ENCODE data around the gene DNAJC1.

The DNAJC1 gene

DNA sequence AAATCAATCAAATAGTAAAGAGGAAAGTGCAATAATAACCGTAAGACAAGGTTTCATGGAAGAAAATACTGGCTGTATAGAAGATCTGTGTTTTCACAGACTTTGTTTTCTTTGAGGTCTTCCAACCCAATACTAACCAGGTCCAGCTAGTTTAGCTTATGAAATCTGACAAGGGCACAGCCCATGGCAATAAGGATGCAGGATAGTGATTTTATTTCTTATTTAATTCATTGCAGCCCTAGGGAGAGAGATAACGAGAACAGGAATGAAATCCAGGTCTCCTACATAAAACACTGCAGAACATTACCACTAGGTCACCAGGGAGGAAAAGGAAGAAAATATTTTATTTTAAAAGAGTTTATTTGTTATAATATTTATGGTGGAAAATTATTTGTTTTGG is 145.1 kb downstream of the DNAJC1 start (continued):
- TF ChIP-seq ZNF223 (tag by site-specific recombination; IDR thresholded peaks at IDR 0.05), result no peak

DNA sequence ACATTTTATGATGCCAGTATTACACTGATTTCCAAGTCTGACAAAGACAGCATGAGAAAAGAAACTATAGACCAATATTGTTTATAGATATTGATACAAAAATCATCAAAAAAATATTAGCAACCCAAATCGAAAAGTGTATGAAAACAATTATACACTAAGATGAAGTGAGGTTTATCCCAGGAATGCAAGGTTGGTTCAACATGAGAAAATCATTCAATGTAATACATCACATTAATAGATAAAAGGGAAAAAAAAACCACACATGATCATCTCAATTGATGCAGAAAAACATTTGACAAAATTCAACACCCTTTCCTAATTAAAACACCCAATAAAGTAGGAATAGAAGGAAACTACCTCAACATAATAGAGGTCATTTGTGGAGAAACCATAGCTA is 153.9 kb downstream of the DNAJC1 start:
- no peaks in the 10 kb centered on the region for H3K4me1 ChIP-seq (ENCODE audit: control insufficient read depth, insufficient read depth, low read length)
- no peaks in the 10 kb centered on the region for H3K9me3 ChIP-seq (ENCODE audit: control insufficient read depth, insufficient read depth, low read depth, low read length)
- TF ChIP-seq ZNF132 (tag by site-specific recombination; IDR thresholded peaks at IDR 0.05; ENCODE audit: borderline replicate concordance), result no peak
- TF ChIP-seq ZNF473 (tag by site-specific recombination; IDR thresholded peaks at IDR 0.05), result no peak
- no peak for TF ChIP-seq HOXA7 (CRISPR knock-in tag; IDR thresholded peaks at IDR 0.05; ENCODE audit: borderline replicate concordance)
- no peak for TF ChIP-seq PRDM1 (tag by site-specific recombination; IDR thresholded peaks at IDR 0.05)
- TF ChIP-seq ZNF555 (tag by site-specific recombination; conservative IDR thresholded peaks at IDR 0.05), result no peak
- TF ChIP-seq YY1 (tag by site-specific recombination; IDR thresholded peaks at IDR 0.05), result no peak
- no peak for TF ChIP-seq ZNF211 (tag by site-specific recombination; IDR thresholded peaks at IDR 0.05; ENCODE audit: low read depth)
- TF ChIP-seq TRIM28 (IDR thresholded peaks at IDR 0.05; ENCODE audit: borderline replicate concordance, low read length), result no peak
- TF ChIP-seq MZF1 (tag by site-specific recombination; IDR thresholded peaks at IDR 0.05; ENCODE audit: borderline replicate concordance), result no peak
- TF ChIP-seq, protein P1, sequence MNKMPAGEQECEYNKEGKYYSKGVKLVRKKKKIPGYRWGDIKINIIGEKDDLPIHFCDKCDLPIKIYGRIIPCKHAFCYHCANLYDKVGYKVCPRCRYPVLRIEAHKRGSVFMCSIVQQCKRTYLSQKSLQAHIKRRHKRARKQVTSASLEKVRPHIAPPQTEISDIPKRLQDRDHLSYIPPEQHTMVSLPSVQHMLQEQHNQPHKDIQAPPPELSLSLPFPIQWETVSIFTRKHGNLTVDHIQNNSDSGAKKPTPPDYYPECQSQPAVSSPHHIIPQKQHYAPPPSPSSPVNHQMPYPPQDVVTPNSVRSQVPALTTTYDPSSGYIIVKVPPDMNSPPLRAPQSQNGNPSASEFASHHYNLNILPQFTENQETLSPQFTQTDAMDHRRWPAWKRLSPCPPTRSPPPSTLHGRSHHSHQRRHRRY (tag by site-specific recombination; IDR thresholded peaks at IDR 0.05), result no peak
- no peak for TF ChIP-seq GFI1B (tag by site-specific recombination; IDR thresholded peaks at IDR 0.05)
- no peak for TF ChIP-seq ZNF16 (tag by site-specific recombination; IDR thresholded peaks at IDR 0.05; ENCODE audit: low read depth)
- TF ChIP-seq ZNF426 (tag by site-specific recombination; IDR thresholded peaks at IDR 0.05), result no peak
- H3K36me3 ChIP-seq (ENCODE audit: control insufficient read depth in 2 of 2, insufficient read depth in 1 of 2, low read length in 2 of 2), result no peaks in the 10 kb centered on the region
- no peak overlapping the region for H3K4me3 ChIP-seq (ENCODE audit: low read depth, low read length)
- ChIA-PET CTCF (no interaction called here), POLR2A (no interaction called here)
- H3K27ac ChIP-seq (ENCODE audit: extremely low read depth, low read depth, low read length), result no peak overlapping the region

DNA sequence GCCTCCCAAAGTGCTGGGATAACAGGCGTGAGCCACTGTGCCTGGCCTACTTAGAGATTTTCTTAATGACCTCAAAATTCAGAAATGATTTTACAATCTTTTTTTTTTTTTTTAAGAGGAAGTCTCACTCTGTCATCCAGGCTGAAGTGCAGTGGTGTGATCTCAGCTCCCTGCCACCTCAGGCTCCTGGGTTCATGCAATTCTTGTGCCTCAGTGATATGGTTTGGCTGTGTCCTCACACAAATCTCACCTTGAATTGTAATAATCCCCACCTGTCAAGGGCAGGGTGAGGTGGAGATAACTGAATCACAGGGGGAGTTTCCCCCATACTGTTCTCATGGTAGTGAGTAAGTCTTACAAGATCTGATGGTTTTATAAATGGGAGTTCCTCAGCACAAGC is 159.9 kb downstream of the DNAJC1 start:
- TF ChIP-seq, protein P2, sequence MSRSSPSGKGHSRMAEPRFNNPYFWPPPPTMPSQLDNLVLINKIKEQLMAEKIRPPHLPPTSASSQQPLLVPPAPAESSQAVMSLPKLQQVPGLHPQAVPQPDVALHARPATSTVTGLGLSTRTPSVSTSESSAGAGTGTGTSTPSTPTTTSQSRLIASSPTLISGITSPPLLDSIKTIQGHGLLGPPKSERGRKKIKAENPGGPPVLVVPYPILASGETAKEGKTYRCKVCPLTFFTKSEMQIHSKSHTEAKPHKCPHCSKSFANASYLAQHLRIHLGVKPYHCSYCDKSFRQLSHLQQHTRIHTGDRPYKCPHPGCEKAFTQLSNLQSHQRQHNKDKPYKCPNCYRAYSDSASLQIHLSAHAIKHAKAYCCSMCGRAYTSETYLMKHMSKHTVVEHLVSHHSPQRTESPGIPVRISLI (tag by site-specific recombination; IDR thresholded peaks at IDR 0.05), result no peak
- TF ChIP-seq ZNF292 (tag by site-specific recombination; IDR thresholded peaks at IDR 0.05; ENCODE audit: borderline replicate concordance, low read depth) (no peak), ZNF530 (tag by site-specific recombination; IDR thresholded peaks at IDR 0.05; ENCODE audit: low read depth) (no peak), ZNF423 (tag by site-specific recombination; IDR thresholded peaks at IDR 0.05) (no peak), REPIN1 (tag by site-specific recombination; IDR thresholded peaks at IDR 0.05; ENCODE audit: low read depth) (no peak), ZNF48 (tag by site-specific recombination; IDR thresholded peaks at IDR 0.05) (no peak), ZBTB21 (tag by site-specific recombination; IDR thresholded peaks at IDR 0.05) (no peak), ZNF221 (tag by site-specific recombination; IDR thresholded peaks at IDR 0.05; ENCODE audit: borderline replicate concordance) (no peak), ZNF23 (tag by site-specific recombination; IDR thresholded peaks at IDR 0.05; ENCODE audit: borderline replicate concordance) (no peak), ZNF529 (tag by site-specific recombination; IDR thresholded peaks at IDR 0.05; ENCODE audit: insufficient replicate concordance) (no peak), ZEB2 (tag by site-specific recombination; IDR thresholded peaks at IDR 0.05) (no peak), ZNF654 (tag by site-specific recombination; IDR thresholded peaks at IDR 0.05; ENCODE audit: low read depth) (no peak), ZNF785 (tag by site-specific recombination; IDR thresholded peaks at IDR 0.05) (no peak), SCRT1 (tag by site-specific recombination; IDR thresholded peaks at IDR 0.05; ENCODE audit: borderline replicate concordance) (no peak), EGR2 (tag by site-specific recombination; IDR thresholded peaks at IDR 0.05; ENCODE audit: low read depth) (no peak), ZNF132 (tag by site-specific recombination; IDR thresholded peaks at IDR 0.05; ENCODE audit: borderline replicate concordance) (no peak), TCF7L2 (IDR thresholded peaks at IDR 0.05; ENCODE audit: borderline replicate concordance, low read depth, low read length) (no peak), ZNF366 (tag by site-specific recombination; conservative IDR thresholded peaks at IDR 0.05) (no peak), ZNF792 (tag by site-specific recombination; IDR thresholded peaks at IDR 0.05) (no peak), SP7 (tag by site-specific recombination; IDR thresholded peaks at IDR 0.05) (no peak)
- ChIA-PET CTCF (no interaction called here), POLR2A (interaction anchor here (0.7 kb wide), 1 partner anchor 46 kb away, joined by 3 read pairs; no protein-coding TSS in a partner anchor)

More for the DNA sequence above, 159.9 kb downstream of the DNAJC1 start:
- H3K9me3 ChIP-seq (ENCODE audit: control insufficient read depth, insufficient read depth, low read depth, low read length), result no peaks in the 10 kb centered on the region
- no peaks in the 10 kb centered on the region for H3K36me3 ChIP-seq (ENCODE audit: control insufficient read depth in 2 of 2, insufficient read depth in 1 of 2, low read length in 2 of 2)
- no peak overlapping the region for H3K27ac ChIP-seq (ENCODE audit: extremely low read depth, low read depth, low read length)
- H3K4me1 ChIP-seq (ENCODE audit: control insufficient read depth, insufficient read depth, low read length), result no peaks in the 10 kb centered on the region
- H3K4me3 ChIP-seq (ENCODE audit: low read depth, low read length), result no peak overlapping the region
